HG03521 (cell line): ENCODE data around the gene AGAP3.
"Not testable (repeated sequence)": the region's sequence is repeated elsewhere in the genome, so short reads cannot be mapped to it uniquely, and the experiment has no call there.

Experiments
- ATAC-seq: cut with Tn5 transposase; IDR thresholded peaks from one replicate; pipeline ENCODE4 v1.9.1; 2021; ENCODE audit warnings: mild to moderate bottlenecking, moderate library complexity; ENCODE audit not compliant: unreplicated experiment

Gene AGAP3

DNA sequence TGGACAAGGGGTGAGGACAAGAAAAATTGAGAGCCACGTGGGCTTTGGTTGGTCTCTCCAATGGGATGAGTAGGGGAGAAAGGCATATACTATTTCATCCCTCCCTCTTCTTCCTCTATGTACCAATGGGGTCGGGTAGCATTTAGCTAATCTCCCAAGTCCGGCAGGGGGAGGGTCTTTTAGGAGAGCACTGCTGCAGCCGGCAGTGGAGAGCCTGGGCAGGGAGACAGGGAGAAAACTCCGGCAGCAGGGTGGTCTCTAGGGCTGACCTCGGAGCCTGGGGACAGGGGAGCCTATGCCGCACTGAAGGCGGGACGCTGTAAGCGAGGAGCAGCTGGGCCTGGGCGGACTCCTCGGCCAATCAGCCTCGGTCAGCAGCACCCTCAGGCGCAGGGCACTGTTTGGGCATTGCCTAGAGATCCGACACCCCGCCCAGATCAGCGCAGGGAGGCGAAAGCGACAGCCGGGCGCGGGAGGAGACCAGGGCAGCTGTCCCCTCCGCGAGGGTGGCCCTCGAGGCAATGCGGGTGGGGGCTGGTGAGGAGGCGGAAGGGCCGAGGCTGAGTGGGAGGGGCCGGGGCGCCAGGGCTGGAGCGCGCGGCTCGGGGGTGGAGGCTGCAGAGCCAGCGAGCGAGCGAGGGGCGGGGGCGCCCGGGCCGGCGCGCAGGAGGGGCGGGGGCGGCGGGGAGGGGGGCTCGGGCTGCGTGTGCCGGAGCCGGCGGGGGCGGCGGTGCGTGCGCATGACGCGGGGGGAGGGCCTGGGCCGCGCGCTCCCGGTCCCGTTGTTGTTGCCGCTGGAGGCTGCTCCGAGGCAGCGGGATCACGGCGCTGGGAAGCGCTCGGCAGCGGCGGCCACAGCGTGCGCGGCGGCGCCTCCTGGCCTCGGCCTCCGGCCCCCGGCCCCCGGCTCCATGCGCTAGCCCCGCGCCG, at the start of gene AGAP3:
TSS of gene AGAP3 (plus strand) at position 785 of the 930 bp plus-strand sequence. CDS start 267 bp downstream, outside the sequence.
- peak; percentile 38 for ATAC-seq

DNA sequence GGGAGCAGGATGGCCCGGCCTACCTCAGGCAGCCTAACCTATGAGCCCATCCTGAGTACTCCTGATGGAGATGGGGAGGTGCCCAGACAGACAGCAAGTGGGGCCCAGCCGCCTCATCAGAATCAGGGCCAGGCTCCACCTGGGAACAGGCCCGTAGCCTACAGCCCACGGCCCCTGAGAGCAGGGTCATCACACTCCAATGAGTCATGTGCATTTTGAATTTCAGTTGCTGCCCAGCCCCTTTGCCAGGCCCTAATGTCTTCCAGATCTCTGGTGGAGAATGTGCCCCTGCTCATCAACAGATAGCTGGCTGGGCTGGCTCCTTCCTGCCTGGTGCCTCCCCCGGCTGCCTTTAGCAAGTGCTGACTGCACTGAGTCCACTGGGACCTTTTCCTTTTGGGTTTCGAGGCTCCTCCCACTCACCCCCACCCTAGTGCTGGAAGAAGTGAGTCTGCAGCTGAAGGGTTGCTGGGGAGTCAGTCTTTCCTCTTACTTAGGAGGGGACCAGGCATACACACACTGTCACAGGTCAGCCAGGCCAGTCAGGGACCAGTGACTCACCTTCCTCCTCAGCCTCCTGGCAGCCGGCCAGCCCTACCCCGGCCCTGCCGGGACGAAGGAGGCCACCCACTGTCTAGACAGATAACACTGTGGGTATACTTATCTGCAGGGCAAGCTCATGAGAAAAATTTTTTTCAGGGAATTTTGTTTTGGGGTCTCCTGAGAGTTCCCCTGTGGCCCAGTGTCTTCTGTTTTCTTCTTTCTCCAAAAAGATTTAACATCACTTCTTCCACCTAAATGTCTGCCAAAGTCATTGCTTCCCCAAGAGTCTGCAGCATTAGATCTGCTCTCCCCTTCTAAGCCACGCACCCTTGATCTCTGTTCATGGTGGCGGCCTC, 47.1 kb upstream of the AGAP3 start:
- no peak for ATAC-seq

DNA sequence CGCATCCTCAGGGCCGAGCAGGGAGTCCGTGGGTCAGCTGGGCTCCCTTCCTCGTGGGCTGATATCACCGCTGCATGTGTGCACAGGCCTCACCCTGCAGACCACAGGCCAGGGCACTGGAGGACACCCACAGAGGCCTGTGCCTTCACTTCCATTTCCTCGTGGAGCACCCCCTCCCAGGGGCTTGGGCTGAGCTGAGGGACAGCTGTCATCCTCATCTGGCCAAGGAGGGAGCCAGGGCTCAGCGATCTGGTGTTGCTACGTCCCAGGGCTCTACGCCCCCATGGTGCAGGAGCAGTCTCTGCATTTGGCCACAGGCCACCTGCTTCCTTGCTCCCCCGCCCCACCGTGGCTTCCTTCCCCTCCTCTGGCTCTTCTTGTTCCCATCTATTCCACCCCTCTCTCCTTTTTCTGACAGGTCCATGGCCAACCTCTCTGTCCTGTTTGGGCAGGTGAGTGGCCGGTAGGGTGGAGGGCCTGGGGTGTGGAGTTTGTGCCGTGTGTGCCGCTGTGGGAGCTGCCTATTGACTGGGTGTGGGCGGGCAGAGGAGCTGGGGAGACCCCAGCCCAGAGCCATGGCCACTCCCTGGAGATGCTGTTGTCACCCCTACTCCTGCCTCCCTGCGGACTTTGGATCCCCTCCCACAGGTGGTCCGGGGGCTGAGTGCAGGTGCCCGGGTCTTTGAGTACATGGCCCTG, 46.3 kb upstream of the AGAP3 start:
- no peak for ATAC-seq

DNA sequence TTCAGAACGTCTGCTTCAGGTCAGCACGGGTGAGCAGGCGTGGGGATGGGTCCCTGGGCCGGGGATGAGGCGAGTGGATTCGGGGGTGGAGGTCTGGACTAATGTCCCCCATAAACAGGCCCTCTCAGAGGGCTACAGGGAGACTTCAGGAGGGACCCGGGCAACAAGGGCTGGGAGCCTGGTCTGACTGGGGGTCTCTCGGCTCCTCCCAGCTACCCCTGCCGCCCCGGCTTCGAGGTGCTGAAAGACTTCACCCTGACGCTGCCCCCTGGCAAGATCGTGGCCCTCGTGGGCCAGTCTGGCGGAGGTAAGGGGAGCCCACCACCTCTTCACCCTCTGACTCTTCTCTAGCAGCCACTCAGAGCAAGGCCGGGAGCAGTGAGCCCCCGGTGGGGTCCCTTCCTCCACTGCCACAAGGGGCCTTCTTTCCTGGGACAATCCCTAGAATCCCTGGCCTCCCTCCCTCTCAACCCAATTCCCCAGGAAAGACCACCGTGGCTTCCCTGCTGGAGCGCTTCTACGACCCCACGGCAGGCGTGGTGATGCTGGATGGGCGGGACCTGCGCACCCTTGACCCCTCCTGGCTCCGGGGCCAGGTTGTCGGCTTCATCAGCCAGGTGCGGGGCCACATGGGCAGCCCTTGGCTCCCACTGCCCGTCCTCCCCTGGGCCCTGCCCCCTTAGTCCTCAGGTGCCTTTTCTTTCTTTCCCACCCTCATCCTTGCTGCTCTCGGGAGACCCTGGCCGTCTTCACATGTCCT, 45.5 kb upstream of the AGAP3 start:
- ATAC-seq: no peak

DNA sequence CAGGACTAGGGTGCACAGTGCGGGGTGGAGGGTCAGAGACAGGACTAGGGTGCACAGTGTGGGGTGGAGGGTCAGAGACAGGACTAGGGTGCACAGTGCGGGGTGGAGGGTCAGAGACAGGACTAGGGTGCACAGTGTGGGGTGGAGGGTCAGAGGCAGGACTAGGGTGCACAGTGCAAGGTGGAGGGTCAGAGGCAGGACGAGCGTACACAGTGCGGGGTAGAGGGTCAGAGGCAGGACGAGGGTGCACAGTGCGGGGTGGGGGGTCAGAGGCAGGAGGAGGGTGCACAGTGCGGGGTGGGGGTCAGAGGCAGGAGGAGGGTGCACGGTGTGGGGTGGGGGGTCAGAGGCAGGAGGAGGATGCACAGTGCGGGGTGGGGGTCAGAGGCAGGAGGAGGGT, 42.8 kb upstream of the AGAP3 start:
- not testable (repeated sequence) for ATAC-seq

DNA sequence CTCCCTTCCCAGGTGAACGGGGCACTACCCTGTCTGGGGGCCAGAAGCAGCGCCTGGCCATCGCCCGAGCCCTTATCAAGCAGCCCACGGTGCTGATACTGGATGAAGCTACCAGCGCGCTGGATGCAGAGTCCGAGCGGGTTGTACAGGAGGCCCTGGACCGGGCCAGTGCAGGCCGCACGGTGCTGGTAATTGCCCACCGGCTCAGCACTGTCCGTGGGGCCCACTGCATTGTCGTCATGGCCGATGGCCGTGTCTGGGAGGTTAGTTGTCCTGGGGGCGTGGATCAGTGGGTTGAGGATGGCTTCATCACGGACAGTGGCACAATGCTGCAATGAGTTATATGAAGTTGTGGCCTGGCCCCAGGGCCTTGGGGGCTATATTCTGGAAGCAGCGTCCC, 42.3 kb upstream of the AGAP3 start:
- ATAC-seq: no peak

DNA sequence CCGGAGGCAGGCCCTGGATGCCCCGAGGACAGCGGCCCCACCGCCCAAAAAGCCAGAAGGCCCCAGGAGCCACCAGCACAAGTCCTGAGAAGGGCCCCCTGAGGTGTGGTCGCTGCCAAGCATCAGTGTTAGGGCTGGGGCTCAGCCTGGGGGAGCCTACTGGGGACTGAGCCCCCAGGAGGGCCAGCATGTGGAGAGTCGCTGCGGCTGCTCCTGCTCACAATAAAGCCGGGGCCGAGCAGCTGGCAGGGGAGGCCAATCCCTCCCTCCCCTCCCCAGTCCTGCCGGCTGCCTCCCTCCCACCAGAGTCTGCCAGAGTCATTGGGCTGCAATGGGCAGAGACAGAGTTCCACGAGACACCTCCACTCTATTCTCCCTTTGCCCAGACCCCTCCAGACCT, 41.0 kb upstream of the AGAP3 start:
- no peak for ATAC-seq

DNA sequence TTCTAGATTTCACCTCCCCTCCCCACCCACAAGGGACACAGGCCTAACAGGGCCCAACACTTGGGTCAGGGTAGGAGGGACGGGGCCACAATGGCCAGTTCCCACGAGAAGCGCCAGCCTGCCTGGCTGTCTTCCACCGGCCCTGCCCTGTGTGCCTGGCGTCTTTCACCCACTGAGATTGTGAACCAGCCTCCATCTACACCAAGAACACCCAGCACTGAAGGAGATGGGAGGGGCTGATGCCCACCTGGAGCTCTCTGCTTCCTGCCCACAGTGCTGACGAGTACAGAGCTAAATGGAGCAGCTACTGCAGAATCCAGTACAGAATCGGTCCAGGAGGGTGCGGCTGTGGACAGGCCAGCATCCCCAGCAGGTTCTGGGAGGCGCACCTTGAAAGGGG, 40.3 kb upstream of the AGAP3 start:
- ATAC-seq: no peak

DNA sequence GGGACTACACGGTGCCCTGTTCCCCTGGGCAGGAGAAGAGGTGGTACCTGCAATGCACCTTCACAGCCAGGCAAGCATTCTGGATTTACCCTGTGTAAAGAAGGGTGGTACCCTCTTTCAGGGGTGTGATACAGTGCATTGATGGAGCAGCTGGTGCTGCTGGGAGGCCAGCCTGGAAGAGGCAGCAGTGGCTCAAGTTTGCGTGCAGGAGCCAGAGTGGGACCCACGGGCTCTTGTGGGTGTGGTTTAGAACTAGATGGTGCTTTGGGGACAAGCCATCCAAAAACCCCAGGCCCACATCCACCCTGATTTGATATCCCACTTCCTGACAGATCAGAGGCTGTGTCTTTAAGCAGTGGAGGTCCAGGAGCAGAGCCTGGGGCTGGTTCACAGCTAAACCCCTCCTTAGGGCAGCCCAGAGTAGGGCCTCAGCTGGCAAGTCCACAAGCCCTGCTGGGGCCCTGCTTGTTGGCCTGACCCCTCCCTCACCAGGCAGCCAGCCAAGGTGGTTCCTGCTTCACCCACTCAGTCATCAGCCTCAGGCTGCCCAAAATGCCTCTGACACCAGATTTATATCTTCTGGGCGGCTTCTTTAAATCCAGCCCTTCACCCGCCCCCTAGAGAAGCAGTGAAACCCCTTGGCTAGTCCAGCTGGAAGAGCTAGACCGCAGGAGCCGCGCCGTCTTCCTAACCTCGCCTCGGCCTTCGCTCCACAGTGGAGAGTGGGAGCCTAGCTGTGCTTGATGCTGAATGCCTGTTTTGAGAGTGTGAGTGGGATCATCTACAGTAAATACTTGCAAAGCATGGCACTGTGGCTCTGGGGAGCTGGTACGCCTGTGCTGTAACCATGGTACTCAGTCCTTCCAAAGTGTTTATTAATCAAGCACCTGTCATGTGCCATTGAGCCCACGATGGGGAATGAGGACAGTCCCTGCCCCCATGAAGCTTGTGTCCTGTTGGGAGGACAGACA, 39.4 kb upstream of the AGAP3 start:
- ATAC-seq: no peak

DNA sequence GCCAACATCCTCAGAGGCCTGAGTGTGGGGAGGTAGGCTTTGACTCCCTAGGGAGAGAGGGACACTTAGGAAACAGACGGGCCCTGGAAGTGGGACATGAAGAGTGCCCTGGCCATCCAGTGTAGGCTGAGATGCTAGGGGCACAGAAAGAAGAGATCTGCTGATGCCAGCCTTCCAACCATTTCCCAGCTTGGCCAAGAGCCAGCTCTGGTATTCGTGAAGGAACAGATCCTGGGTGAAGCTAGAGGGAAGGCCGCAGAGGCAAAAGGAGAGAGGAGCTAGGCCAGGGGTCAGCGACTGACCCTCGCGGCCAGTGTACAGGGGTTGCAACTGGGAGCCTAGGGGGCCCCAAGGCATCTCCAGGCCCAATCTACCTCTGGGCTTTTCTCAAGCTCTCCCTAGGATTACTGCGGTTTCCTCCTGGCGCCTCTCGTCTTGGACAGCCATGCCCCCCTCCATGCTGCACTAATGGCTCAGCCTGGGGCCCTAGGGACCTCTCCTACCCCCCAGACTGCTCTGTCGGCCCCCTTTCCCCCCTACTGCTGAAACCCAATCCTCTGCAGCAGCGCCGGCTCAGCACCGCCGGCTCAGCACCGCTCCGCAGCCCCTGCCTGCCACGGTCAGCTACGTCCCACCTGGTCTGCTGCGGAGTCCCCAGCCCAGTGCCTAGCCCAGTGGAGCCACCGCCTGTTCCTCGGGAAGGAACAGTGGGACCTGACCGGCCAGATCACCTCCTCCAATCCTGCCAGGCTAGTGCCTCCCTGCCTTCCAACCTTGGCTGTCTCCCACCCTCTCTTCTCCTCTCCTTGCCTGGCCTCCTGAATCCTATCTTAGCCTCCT, 38.1 kb upstream of the AGAP3 start, which contains the start of gene ASIC3:
TSS of gene ASIC3 (plus strand) at position 556 of the 840 bp plus-strand sequence. CDS start 355 bp downstream, outside the sequence.
- ATAC-seq: no peak

DNA sequence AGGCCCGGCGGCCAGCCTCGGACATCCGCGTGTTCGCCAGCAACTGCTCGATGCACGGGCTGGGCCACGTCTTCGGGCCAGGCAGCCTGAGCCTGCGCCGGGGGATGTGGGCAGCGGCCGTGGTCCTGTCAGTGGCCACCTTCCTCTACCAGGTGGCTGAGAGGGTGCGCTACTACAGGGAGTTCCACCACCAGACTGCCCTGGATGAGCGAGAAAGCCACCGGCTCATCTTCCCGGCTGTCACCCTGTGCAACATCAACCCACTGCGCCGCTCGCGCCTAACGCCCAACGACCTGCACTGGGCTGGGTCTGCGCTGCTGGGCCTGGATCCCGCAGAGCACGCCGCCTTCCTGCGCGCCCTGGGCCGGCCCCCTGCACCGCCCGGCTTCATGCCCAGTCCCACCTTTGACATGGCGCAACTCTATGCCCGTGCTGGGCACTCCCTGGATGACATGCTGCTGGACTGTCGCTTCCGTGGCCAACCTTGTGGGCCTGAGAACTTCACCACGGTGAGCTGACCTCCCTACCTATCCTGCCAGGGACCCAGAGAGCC, 37.3 kb upstream of the AGAP3 start:
- ATAC-seq: no peak

DNA sequence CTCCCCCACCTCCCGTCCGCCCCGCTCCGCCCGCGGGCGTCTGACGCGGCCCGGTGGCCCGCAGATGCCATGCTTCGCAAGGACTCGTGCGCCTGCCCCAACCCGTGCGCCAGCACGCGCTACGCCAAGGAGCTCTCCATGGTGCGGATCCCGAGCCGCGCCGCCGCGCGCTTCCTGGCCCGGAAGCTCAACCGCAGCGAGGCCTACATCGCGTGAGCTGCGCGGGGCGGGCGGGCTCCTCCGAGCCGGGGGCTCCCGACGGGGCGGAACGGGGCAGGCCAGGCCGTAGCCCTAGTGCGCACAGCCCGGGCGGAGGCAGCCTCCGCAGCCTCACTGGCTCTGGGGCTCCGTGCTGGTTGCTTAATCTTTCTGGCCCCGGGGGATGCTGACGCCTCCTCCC, 35.2 kb upstream of the AGAP3 start:
- no peak for ATAC-seq

DNA sequence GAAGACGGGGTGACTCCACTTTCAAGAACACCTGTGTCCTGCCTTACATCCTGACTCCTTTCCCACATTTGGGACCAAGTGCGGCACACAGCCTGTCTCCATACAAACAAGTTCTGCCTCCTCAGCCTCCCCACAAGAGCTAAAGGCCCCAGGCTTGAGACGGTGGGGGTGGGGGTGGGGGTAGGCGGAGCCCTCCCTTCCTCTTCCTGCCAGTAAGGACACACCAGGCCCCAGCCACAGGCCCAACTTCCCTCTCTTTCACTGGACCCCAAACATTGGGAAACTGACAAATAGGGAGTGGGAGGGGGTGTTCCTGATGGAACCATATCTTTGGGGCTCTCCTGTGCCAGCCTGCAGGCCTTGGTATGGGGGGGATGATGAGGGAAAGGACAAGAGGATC, 33.2 kb upstream of the AGAP3 start:
- no peak for ATAC-seq

DNA sequence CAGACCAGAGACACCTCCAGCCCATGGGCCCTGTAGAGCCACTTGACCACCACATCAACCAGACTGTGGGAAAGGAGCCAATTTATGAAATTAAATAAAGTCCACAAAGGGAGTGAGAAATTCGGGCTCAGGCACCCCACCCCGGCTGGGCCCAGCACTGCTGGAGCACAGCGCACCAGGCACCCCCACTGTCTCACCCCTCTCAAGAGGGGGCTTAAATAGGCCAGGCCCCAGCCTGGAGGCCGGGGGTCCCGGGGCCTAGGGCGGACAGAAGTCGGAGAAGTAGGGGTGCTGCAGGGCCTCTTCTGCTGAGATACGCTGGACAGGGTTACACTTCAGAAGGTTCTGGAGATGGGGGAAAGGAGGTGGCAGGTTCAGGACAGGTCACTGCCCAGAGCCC, 32.5 kb upstream of the AGAP3 start:
- no peak for ATAC-seq

DNA sequence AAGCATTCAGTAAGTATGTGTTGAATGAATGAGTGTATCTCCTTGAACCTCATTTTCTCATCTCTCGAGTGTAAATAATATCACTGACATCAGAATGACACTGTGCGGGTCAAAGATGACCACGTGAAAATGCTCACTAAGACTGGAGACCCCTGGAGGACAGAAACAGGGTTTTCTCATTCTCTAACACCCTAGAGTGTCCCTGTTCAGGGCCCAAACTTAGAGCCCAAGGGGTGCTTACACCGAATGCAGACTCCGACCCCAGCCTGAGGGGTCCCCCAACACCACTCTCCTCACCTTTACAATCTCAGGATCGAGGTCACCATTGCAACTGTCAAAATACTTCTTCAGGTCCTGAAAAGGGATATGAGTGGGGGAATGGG, 30.0 kb upstream of the AGAP3 start:
- no peak for ATAC-seq

DNA sequence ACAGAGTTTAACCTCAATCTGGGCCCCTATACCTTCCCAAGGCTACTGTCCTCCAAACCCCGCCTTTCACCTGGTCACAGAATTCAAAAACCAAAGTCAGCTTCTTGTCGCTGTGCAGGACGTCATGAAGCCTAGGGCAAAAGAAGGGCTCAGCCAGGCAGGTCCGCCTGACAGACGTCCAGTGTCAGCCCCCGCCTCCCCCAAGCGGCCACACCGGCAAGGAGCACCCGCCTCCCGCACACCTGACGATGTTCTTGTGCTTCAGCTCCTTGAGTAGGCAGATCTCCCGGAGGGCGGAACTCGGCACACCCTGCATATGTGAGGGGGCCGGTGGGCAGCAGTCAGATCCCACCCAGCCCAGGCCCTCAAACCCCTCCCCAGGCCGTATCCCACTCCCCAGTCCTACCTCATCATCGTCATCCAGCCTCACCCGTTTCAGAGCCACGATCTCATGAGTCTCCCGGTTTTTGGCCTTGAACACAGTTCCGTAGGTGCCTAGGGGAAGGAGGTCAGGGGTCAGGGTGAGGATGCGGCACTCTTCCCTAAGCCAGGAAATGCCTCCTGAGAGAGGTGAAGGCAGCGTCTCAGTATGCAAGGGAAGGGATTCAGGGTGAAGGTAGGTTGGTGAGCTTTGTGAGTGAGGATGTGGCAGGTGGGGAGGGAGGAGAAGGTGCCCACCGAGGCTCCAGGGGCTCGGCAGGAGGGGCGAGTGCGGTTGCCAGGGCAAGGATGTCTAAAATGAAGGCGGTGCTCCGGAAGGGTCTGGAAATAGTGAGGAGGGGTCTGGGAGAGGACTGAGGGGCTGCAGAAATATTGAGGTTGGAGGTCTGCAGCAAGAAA, 29.4 kb upstream of the AGAP3 start:
- ATAC-seq: no peak

DNA sequence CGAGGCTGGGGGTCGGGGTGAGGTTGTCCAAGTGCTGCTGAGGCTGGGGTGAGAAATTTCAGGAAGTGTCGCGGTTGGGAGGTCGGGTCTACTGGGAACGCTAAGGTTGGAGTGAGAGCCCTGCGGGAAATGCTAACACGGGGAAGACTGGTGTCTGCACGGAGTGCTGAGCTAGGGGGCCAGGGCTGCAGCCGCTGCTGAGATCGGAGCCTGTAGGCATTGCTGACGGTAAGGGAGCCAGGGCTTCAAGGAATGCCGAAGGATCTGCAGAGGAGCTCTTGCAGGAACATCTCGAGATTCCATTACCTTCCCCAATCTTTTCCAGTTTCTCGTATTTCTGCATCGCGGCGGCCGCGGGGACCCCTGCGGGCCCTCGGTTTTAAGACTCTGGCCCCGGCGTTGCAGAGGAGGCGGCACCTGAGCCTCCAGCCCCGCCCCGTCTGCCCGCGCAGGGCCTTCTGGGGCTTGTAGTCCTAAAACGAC, 28.7 kb upstream of the AGAP3 start, which contains the start of gene CDK5:
TSS of gene CDK5 (minus strand) at position 392 of the 483 bp plus-strand sequence. CDS start at position 343, 49 bp downstream.
- peak; percentile 7 for ATAC-seq
